ENCODE results near the gene CDHR3.

Gene CDHR3

DNA sequence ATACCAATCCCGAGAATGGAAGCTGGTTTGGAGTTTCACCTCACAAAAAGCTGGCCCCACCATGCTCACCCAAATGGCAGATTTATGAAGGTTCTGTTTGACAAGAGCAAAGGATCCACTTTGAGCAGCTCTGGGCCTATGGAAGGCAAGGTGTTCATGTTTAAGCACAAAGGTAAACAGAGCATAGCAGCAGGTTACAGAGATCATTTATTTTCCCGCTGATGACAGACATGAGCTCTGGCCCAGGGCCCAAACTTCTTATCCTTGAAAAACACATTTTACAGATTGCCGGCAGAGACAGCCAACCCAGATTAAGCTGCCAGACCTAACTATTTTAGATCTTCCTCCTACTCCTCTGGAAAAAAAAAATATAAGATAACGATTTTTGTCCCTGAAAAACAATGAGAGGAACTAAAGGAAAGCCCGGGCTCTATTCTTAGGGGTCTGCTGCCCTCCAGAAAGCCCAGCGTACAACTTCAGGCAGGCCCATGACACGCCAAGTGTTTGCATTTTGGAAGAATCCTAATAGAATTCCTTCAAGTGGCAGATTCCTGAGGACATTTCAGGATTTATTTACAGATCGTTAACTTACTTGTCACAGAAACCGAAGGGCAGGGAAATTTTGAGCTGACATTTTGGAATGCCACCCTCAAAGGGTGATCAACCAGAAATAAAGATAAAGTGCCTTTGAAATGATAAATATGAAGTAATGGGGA is 109.1 kb downstream of the CDHR3 start:
- Histone ChIP-seq H3K9me3 (ENCODE audit: low read length) (no peaks in the 10 kb centered on the region), H3K4me3 (ENCODE audit: low read length) (no peak overlapping the region), H2AFZ (ENCODE audit: low read depth, low read length) (no peak overlapping the region), H3K36me3 (ENCODE audit: insufficient read depth, low read length) (no peaks in the 10 kb centered on the region), H3K27me3 (ENCODE audit: insufficient read depth, low read length) (no peaks in the 10 kb centered on the region), H3K4me1 (ENCODE audit: insufficient read depth, low read length) (peaks cover 4% of the 10 kb centered on the region)

DNA sequence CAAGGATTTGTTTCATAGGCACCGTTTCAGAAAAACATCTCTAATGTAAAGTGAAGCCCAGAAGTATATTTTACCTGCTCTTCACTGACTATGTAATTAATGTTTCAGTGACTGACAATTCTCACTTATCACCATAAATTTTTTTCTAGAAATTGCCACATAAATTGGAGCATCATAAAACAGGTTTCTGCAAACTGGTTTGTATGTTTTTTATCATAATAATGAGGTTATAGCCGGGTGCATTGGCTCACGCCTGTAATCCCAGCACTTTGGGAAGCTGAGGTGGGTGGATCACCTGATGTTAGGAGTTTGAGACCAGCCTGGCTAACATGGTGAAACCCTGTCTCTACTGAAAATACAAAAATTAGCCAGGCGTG is 109.6 kb downstream of the CDHR3 start:
- Histone ChIP-seq H3K4me1 (ENCODE audit: insufficient read depth, low read length) (peaks cover 4% of the 10 kb centered on the region), H2AFZ (ENCODE audit: low read depth, low read length) (no peak overlapping the region), H3K36me3 (ENCODE audit: insufficient read depth, low read length) (no peaks in the 10 kb centered on the region), H3K27me3 (ENCODE audit: insufficient read depth, low read length) (no peaks in the 10 kb centered on the region), H3K4me3 (ENCODE audit: low read length) (no peak overlapping the region), H3K9me3 (ENCODE audit: low read length) (no peaks in the 10 kb centered on the region)

DNA sequence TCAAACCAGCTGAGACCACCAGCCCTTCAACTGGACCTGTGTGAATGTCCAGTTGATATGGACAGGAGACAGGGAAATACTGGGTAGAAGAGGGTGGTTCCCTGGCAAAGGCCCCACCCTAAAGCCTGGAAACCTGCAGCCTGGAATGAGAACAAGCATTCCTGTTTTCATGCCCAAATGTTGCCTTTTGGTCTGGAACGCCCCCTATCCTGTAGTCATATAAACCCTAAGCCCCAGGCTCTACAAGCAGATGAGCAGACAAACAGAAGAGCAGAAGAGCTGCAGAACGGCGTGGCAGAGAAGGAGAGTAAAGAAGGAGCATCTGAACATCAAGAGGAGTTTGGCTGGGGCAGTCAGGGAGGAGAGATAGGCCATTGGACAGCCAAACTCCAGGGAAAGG is 110.6 kb downstream of the CDHR3 start:
- Histone ChIP-seq H3K36me3 (ENCODE audit: insufficient read depth, low read length) (no peaks in the 10 kb centered on the region), H3K4me1 (ENCODE audit: insufficient read depth, low read length) (peaks cover 4% of the 10 kb centered on the region), H3K27me3 (ENCODE audit: insufficient read depth, low read length) (no peaks in the 10 kb centered on the region), H2AFZ (ENCODE audit: low read depth, low read length) (no peak overlapping the region), H3K9me3 (ENCODE audit: low read length) (no peaks in the 10 kb centered on the region), H3K4me3 (ENCODE audit: low read length) (no peak overlapping the region)

DNA sequence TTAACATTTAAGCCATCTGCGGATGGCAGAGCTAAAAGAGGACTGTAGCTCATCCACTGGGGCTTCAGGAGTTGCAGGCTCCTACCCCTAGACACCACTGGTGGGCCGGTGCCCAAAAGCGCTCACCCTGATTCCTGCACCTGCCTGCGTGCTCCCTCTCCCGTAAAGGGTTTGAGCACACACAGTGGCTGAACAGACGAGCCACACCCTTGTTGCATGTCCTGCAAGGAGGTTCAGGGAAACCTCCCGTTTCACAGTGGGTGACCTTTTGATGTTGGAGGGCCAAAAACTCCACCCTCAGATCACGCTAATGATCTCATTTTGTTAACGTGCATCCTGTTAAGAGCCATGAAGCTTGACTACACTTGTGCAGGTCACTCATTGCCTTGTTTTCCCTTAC is 111.2 kb downstream of the CDHR3 start:
- Histone ChIP-seq H3K4me3 (ENCODE audit: low read length) (no peak overlapping the region), H3K4me1 (ENCODE audit: insufficient read depth, low read length) (peaks cover 4% of the 10 kb centered on the region), H3K27me3 (ENCODE audit: insufficient read depth, low read length) (no peaks in the 10 kb centered on the region), H2AFZ (ENCODE audit: low read depth, low read length) (no peak overlapping the region), H3K9me3 (ENCODE audit: low read length) (no peaks in the 10 kb centered on the region), H3K36me3 (ENCODE audit: insufficient read depth, low read length) (no peaks in the 10 kb centered on the region)

DNA sequence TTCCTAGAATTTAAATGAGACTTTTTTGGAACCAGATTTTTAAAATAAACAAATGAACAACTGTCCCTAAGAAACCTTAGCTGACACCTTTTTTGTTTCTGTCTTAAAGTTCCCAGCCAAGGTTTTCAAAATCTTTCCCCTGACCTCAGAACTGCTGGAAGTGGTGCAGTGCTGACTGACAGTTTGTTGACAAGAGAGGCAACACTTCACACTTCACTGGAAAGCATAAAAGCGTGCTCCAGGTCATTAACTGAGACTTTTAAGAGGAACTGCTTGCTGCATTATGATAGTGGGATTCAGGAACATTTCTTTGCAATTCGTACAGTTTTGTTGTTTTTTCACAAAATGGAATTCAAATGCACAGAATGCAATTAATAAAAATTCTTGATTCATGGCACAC is 112.9 kb downstream of the CDHR3 start:
- H3K36me3 ChIP-seq (ENCODE audit: insufficient read depth, low read length), result no peaks in the 10 kb centered on the region
- no peak overlapping the region for H2AFZ ChIP-seq (ENCODE audit: low read depth, low read length)
- H3K4me3 ChIP-seq (ENCODE audit: low read length), result no peak overlapping the region
- no peaks in the 10 kb centered on the region for H3K9me3 ChIP-seq (ENCODE audit: low read length)
- peaks cover 4% of the 10 kb centered on the region for H3K4me1 ChIP-seq (ENCODE audit: insufficient read depth, low read length)
- H3K27me3 ChIP-seq (ENCODE audit: insufficient read depth, low read length), result no peaks in the 10 kb centered on the region

DNA sequence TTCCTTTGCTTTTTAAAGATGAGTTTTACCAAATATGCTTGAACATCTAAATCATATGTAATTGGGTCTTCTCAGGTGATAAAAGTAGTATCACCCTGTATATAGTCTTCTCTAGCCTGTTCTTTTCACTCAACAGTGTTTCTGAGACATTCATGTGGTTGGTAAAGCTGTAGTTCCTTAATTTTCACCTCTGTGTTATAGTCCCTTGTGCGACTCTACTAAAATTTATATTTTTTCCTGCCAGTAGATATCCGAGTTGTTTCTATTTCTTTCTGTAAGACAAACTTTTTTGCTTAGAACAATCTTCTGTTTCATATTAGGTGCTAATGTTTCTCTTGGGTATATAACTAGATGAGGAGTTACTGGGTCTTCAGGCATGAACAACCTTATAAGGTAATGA is 113.5 kb downstream of the CDHR3 start:
- no peak overlapping the region for H3K4me3 ChIP-seq (ENCODE audit: low read length)
- peaks cover 4% of the 10 kb centered on the region for H3K4me1 ChIP-seq (ENCODE audit: insufficient read depth, low read length)
- no peaks in the 10 kb centered on the region for H3K36me3 ChIP-seq (ENCODE audit: insufficient read depth, low read length)

DNA sequence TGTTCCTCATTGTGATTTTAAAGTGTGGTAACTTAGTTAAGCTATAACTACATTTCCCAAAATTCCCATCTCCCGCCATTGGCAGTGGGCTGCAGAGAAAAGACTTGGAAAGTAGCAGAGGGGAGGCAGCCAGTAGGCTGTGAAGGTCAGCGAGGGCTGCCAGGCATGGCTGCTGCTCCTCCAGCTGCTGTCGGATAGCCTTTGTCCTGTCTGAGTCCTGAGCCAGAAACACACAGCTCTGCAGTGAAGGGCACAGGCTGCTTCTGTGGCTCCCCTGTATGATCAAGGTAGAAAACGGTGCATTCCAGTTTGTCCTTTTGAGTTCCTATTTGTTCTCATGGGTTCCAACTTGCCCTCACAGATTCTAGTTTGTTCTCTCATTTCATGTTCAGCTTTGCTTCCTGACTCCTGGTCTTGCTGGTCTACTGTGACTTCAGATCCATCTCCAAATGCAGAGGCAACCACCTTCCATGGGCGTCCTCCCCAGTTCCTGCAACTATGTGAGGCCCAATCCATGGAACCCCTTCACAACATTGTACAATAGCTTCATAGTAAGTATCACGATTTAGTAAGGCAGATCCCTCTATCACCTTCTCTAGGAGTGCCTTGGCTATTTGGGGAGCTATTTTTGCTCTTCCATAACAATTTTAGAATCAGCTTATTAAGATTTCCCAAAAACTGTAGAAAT is 117.4 kb downstream of the CDHR3 start:
- Histone ChIP-seq H3K9me3 (ENCODE audit: low read length) (no peaks in the 10 kb centered on the region), H2AFZ (ENCODE audit: low read depth, low read length) (no peak overlapping the region), H3K4me3 (ENCODE audit: low read length) (no peak overlapping the region), H3K36me3 (ENCODE audit: insufficient read depth, low read length) (no peaks in the 10 kb centered on the region), H3K4me1 (ENCODE audit: insufficient read depth, low read length) (peaks cover 4% of the 10 kb centered on the region), H3K27me3 (ENCODE audit: insufficient read depth, low read length) (no peaks in the 10 kb centered on the region)

More for the DNA sequence above, 113.5 kb downstream of the CDHR3 start:
- H3K9me3 ChIP-seq (ENCODE audit: low read length), result no peaks in the 10 kb centered on the region
- H3K27me3 ChIP-seq (ENCODE audit: insufficient read depth, low read length), result no peaks in the 10 kb centered on the region
- no peak overlapping the region for H2AFZ ChIP-seq (ENCODE audit: low read depth, low read length)

DNA sequence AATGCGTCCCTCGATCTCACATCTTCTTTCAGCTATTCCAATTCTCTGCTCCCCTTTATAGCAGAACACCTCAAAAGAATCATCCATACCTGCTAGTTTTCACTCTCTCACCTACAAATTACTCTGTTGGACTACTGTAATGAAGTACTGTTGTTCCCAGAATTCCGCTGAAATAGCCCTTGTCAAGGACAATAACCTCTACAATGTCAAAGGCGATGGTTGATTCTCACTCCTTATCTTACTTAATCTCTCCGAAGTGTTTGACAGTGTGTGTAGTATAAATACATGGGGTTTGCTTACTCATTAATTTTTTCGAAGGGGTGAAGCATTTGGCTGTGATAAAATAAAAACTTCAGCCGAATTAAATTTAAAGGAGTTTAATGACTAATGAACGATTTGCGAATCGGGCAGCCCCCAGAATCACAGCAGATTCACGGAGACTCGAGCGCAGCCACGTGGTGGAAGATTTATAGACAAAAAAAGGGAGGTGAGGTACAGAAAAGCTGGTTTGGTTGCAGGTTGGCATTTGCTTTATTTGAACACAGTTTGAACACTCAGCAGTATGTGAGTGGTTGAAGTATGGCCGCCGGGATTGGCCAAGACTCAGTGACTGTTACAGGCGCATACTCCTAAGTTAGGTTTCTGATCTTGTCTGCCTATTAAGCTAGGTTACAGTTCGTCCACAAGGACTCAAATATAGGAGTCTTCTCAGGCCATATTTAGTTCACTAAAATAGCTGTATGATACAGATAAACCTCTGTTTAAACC is 119.2 kb downstream of the CDHR3 start:
- no peaks in the 10 kb centered on the region for H3K36me3 ChIP-seq (ENCODE audit: insufficient read depth, low read length)
- H3K9me3 ChIP-seq (ENCODE audit: low read length), result no peaks in the 10 kb centered on the region
- H3K4me3 ChIP-seq (ENCODE audit: low read length), result no peak overlapping the region
- H3K27me3 ChIP-seq (ENCODE audit: insufficient read depth, low read length), result no peaks in the 10 kb centered on the region
- H2AFZ ChIP-seq (ENCODE audit: low read depth, low read length), result no peak overlapping the region
- no peaks in the 10 kb centered on the region for H3K4me1 ChIP-seq (ENCODE audit: insufficient read depth, low read length)
